Testis (tissue), 3 donors: ENCODE measurements around the gene GAK. TPM values are rescaled to one million over a fixed set of nuclear protein-coding genes. Genes with fewer than 3 reads are reported as not detected.

Experiments used
- DNase-seq: peaks from one replicate; pipeline ENCODE4 v3.0.0-alpha.2; 2019
- H3K27ac ChIP-seq, 2 donors: fragments of 200-600 bp; sonication (generic); one replicate each; pipeline ENCODE4 v1.5.1; 2019
- H3K27me3 ChIP-seq: fragments of 200-600 bp; sonication (generic); one replicate; pipeline ENCODE4 v1.5.1; 2019
- H3K36me3 ChIP-seq: fragments of 200-600 bp; sonication (generic); one replicate; pipeline ENCODE4 v1.5.1; 2017; ENCODE audit warnings: low read depth; ENCODE audit errors: missing control alignments
- H3K4me1 ChIP-seq: fragments of 200-600 bp; sonication (generic); one replicate; pipeline ENCODE4 v1.5.1; 2019
- H3K4me3 ChIP-seq, 2 donors: fragments of 200-600 bp; sonication (generic); one replicate each; pipeline ENCODE4 v1.5.1; 2017 to 2019
- H3K9me3 ChIP-seq: fragments of 200-600 bp; sonication (generic); one replicate; pipeline ENCODE4 v1.5.1; 2017
- POLR2A ChIP-seq: fragments of 450-650 bp; IDR thresholded peaks from one replicate; pipeline ENCODE4 v1.6.1; 2017; ENCODE audit warnings: antibody characterized with exemption, mild to moderate bottlenecking, moderate library complexity
- WGBS, 2 donors: methylation state at CpG; one replicate each; pipeline ENCODE4 v1.1.5; 2018; 5-methylcytosine and 5-hydroxymethylcytosine counted together
- intact Hi-C: fragments of 100-400 bp; cut with DNase I; formaldehyde crosslinking; loops from one replicate; pipeline ENCODE4 v1.15.1; 2023; ENCODE audit warnings: low total_unique reads
- polyA plus RNA-seq: library from polyadenylated mRNA; stranded (reverse); fragments of 350-450 nt; fragmentation: Illumina TruSeq; extraction: RNeasy Lipid Tissue Mini Kit (QIAGEN cat#74804); gene quantifications from one replicate; pipeline ENCODE4 v1.2.3, GENCODE V29; 2014; ENCODE audit warnings: low read depth, low replicate concordance; ENCODE audit not compliant: insufficient read depth
- total RNA-seq, 2 donors: library from RNA; depleted of rRNA; stranded (reverse); fragments of >200 nt; gene quantifications; one replicate each; pipeline ENCODE4 v1.2.3, GENCODE V29; 2016
- TF ChIP-seq, protein P1 (sequence below), 3 experiments: fragments of 450-650 bp in 2 of 3; fragments of 200-600 bp in 1 of 3; sonication (generic) in 1 of 3; IDR thresholded peaks; one replicate each; pipeline ENCODE4 v1.5.1; 2016 to 2019; ENCODE audit warnings: antibody characterized with exemption in 3 of 3, mild to moderate bottlenecking in 2 of 3, moderate library complexity in 1 of 3

GAK gene
- total and polyA plus RNA-seq, 3 donors from 2014 or later: 130 to 229 (median 226) TPM

DNA sequence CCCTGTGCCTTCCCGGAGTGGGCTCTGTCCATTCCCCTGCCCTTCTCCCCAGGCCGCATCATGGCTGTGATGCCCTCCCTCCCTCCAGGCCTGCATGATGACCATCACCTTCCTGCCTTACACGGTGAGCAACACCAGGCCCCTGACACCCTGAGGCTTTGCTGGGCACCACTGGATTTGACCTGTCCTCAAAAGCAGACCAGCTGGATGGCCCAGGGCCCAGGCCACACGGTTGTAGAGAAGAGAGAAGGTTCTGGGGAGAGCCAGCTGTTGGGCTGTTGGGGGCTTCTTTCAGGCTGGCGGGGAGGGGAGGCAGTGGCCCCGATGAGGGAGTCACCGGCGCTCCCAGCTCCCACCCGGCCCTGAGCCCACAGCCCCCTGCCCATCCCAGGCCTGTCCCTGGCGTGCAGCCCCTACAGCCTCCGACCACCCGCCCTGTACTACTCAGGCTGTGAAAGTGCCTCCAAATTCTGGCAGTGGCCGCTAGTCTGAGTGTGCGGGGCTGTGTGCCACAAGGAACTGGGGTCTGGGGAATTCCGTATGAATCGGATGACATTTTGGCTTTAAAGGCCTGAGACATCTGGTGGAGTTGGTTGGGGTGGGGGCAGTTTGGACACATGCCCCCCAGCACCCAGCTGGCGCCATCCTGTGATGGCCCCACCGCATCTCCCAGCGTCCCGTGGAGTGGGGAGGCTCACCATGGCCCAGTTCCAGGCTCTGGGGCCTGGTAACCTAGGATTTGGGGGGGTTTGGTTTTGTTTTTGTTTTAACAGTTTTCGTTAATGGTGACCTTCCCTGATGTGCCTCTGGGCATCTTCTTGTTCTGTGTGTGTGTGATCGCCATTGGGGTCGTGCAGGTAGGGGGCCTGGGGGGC, 19.7 kb upstream of the GAK start:
- DNase-seq: no peak
- Histone ChIP-seq H3K4me3 (no peak overlapping the region), H3K9me3 (no peaks in the 10 kb centered on the region), H3K4me1 (peaks cover 7% of the 10 kb centered on the region), H3K36me3 (no peaks in the 10 kb centered on the region), H3K27me3 (no peaks in the 10 kb centered on the region), H3K27ac (no peak overlapping the region)
- TF ChIP-seq, protein P1, sequence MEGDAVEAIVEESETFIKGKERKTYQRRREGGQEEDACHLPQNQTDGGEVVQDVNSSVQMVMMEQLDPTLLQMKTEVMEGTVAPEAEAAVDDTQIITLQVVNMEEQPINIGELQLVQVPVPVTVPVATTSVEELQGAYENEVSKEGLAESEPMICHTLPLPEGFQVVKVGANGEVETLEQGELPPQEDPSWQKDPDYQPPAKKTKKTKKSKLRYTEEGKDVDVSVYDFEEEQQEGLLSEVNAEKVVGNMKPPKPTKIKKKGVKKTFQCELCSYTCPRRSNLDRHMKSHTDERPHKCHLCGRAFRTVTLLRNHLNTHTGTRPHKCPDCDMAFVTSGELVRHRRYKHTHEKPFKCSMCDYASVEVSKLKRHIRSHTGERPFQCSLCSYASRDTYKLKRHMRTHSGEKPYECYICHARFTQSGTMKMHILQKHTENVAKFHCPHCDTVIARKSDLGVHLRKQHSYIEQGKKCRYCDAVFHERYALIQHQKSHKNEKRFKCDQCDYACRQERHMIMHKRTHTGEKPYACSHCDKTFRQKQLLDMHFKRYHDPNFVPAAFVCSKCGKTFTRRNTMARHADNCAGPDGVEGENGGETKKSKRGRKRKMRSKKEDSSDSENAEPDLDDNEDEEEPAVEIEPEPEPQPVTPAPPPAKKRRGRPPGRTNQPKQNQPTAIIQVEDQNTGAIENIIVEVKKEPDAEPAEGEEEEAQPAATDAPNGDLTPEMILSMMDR (IDR thresholded peaks at IDR 0.05): no peak
- no peak for TF ChIP-seq POLR2A
- intact Hi-C loops: no loop called here
- 88 to 91% methylated on average over 20 to 21 of the region's 23 CpGs for WGBS, 2 donors

DNA sequence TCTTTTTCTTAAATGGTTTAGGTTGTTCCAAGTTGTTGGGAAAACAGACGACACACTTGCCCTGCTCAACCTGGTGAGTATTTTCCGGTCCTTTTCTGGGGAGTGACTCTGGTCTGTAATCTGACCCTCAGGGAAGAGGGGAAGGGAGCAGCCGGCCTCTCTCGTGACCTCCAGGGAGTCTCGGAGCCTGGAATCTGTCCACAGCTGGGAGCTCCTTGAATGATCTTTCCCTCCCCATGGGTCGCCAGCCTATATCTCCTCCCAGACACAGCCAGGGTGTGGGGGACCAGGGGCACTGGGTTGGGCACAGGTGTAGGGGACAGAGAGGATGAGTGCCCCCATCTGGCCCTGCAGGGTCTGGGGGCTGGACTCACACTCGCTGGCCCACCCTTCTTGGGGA, 19.1 kb upstream of the GAK start:
- WGBS, 2 donors: 83 to 85% methylated on average over 6 to 7 of the region's 7 CpGs

DNA sequence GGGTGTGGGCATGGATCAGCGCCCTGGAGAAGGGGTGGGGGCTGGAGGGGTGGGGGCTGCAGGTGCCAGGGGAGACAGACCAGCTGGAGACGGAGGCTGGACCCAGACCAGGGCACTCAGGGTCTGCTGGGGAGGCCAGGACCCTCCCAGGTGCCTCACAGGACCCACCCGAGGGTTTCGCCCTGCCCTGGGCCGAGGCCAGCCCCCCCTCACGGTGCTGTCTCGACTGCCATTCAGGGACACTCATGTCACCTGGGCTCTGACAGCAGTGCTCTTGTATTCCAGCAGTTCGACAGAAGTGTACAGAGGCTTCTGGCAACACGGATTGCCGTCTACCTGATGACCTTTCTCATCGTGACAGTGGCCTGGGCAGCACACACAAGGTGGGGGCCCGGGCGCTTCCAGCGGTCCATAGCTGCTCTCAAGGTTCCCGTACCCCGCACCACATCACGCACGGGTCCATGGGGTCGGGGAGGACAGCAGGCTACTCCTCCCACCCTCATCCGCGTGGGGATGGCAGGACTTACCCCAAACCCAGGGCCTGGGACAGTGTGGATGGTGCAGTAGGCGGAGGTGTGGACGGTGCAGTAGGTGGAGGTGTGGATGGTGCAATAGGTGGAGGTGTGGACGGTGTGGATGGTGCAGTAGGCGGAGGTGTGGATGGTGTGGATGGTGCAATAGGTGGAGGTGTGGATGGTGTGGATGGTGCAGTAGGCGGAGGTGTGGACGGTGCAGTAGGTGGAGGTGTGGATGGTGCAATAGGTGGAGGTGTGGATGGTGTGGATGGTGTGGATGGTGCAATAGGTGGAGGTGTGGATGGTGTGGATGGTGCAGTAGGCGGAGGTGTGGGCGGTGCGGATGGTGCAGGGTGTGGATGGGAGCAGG, 18.3 kb upstream of the GAK start:
- WGBS, 2 donors: 93 to 95% methylated on average over 22 to 28 of the region's 30 CpGs
- no peaks in the 10 kb centered on the region for H3K36me3 ChIP-seq
- no peak overlapping the region for H3K27ac ChIP-seq

More for the DNA sequence above, 19.1 kb upstream of the GAK start:
- no peak for DNase-seq
- Histone ChIP-seq H3K27ac (no peak overlapping the region), H3K4me1 (peaks cover 7% of the 10 kb centered on the region), H3K27me3 (no peaks in the 10 kb centered on the region), H3K36me3 (no peaks in the 10 kb centered on the region), H3K4me3 (no peak overlapping the region), H3K9me3 (no peaks in the 10 kb centered on the region)
- TF ChIP-seq, protein P1 (IDR thresholded peaks at IDR 0.05): no peak
- TF ChIP-seq POLR2A: no peak
- intact Hi-C loops: no loop called here

DNA sequence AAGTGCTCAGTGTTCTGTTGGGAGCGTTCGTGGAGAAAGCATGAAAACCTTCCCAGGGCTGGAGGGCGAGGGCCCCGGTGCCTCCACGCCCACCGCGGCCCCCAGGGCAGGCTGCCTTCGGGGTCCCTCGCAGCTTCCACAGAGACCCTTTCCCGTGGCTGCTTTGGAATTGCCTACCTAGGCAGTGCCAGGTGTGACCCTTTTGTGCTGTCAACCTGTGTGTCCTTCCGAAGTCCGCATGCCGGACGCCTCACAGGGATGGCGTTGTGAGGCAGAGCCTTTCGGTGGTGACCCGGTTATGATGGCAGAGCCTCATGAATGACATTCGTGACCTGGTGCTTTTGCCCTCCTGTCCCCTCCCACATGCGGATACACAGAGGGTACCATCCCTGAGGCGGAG, 17.5 kb upstream of the GAK start:
- Histone ChIP-seq H3K36me3 (no peaks in the 10 kb centered on the region), H3K27ac (no peak overlapping the region), H3K27me3 (no peaks in the 10 kb centered on the region), H3K9me3 (no peaks in the 10 kb centered on the region), H3K4me1 (peaks cover 7% of the 10 kb centered on the region), H3K4me3 (no peak overlapping the region)
- no peak for TF ChIP-seq POLR2A
- TF ChIP-seq, protein P1 (IDR thresholded peaks at IDR 0.05): no peak
- intact Hi-C loops: no loop called here
- WGBS, 2 donors: 91 to 93% methylated on average over 18 to 20 of the region's 20 CpGs
- DNase-seq: no peak

More for the DNA sequence above, 18.3 kb upstream of the GAK start:
- no peak for TF ChIP-seq POLR2A
- TF ChIP-seq, protein P1 (IDR thresholded peaks at IDR 0.05): no peak
- DNase-seq: no peak
- intact Hi-C loops: no loop called here
- Histone ChIP-seq H3K4me1 (peaks cover 7% of the 10 kb centered on the region), H3K4me3 (no peak overlapping the region), H3K9me3 (no peaks in the 10 kb centered on the region), H3K27me3 (no peaks in the 10 kb centered on the region)
